Common myeloid progenitor, CD34-positive (primary cell): Measurements from ENCODE around the gene HMGXB4.

Experiments
- CTCF ChIA-PET: fragments of 350-600 bp; sonication (Branson Sonifier 250); formaldehyde crosslinking; loops from one replicate; lab custom pipeline; 2021; ENCODE audit warnings: antibody characterized with exemption; lab: Charles Lee
- POLR2A ChIA-PET: fragments of 350-600 bp; sonication (Branson Sonifier 250); formaldehyde crosslinking; loops from one replicate; lab custom pipeline; 2021; ENCODE audit warnings: antibody characterized with exemption; lab: Charles Lee
- DNase-seq, 3 donors: peaks; one replicate each; pipeline versions ENCODE4 v3.0.0 to v3.0.0-alpha.2; 2013
- H3K27ac ChIP-seq, 2 experiments: 1 replicate in 1 of 2; 2 replicates in 1 of 2; pipeline ENCODE4 v1.7.0; 2013; ENCODE audit warnings: inconsistent platforms in 2 of 2, low read length in 2 of 2, mild to moderate bottlenecking in 2 of 2, low read depth in 1 of 2, moderate library complexity in 1 of 2; ENCODE audit not compliant: severe bottlenecking in 2 of 2, insufficient read depth in 1 of 2, poor library complexity in 1 of 2
- H3K27me3 ChIP-seq, 5 experiments: replicated peaks in 2 of 5; 1 replicate in 3 of 5; 2 replicates in 2 of 5; pipeline versions ENCODE4 v1.6.1 to v1.7.0; 2013; ENCODE audit warnings: low read length in 4 of 5, mild to moderate bottlenecking in 2 of 5, moderate library complexity in 2 of 5, inconsistent platforms in 1 of 5; ENCODE audit not compliant: insufficient read depth in 5 of 5, control insufficient read depth in 4 of 5
- H3K36me3 ChIP-seq, 4 experiments: 1 replicate in 2 of 4; 2 replicates in 2 of 4; pipeline versions ENCODE4 v1.6.1 to v1.7.0; 2013; ENCODE audit warnings: low read length in 3 of 4, control low read depth in 1 of 4, mild to moderate bottlenecking in 1 of 4; ENCODE audit not compliant: control insufficient read depth in 4 of 4, insufficient read depth in 4 of 4
- H3K4me1 ChIP-seq, 4 experiments: 1 replicate in 3 of 4; 2 replicates in 1 of 4; pipeline versions ENCODE4 v1.6.1 to v1.7.1; 2013; ENCODE audit warnings: low read length in 3 of 4, mild to moderate bottlenecking in 3 of 4, control low read depth in 1 of 4, inconsistent platforms in 1 of 4, moderate library complexity in 1 of 4; ENCODE audit not compliant: control insufficient read depth in 4 of 4, insufficient read depth in 4 of 4; ENCODE audit errors: control extremely low read depth in 1 of 4
- H3K4me3 ChIP-seq, 7 experiments: 1 replicate in 4 of 7; 2 replicates in 3 of 7; pipeline versions ENCODE4 v1.5.1 to v1.7.0; 2013; ENCODE audit warnings: mild to moderate bottlenecking in 7 of 7, low read length in 6 of 7, moderate library complexity in 6 of 7, inconsistent platforms in 2 of 7, low read depth in 2 of 7, control low read depth in 1 of 7; ENCODE audit not compliant: insufficient read depth in 4 of 7, control insufficient read depth in 1 of 7; ENCODE audit errors: extremely low read depth in 1 of 7
- H3K9me3 ChIP-seq, 5 experiments: 1 replicate in 4 of 5; 2 replicates in 1 of 5; pipeline versions ENCODE4 v1.6.1 to v1.7.1; 2013; ENCODE audit warnings: low read length in 4 of 5, mild to moderate bottlenecking in 2 of 5, inconsistent platforms in 1 of 5, low read depth in 1 of 5, moderate library complexity in 1 of 5; ENCODE audit not compliant: control insufficient read depth in 4 of 5, insufficient read depth in 2 of 5; ENCODE audit errors: control extremely low read depth in 1 of 5
- WGBS: methylation state at CpG from one replicate; pipeline ENCODE4 v1.1.5; 2013; ENCODE audit not compliant: insufficient coverage; 5-methylcytosine and 5-hydroxymethylcytosine counted together

The HMGXB4 gene

GRCh38 chr22:35253946-35254345 is 3.3 kb upstream of the HMGXB4 start:
- H3K27ac ChIP-seq, result no peak overlapping the region
- H3K36me3 ChIP-seq, result peaks cover 0 to 3% (median 0%) of the 10 kb centered on the region in 4 experiments
- ChIA-PET POLR2A (no interaction called here), CTCF (no interaction called here)
- peaks cover 3 to 17% (median 12%) of the 10 kb centered on the region in 4 experiments for H3K4me1 ChIP-seq
- H3K27me3 ChIP-seq, result no peaks in the 10 kb centered on the region
- no peak for DNase-seq
- H3K9me3 ChIP-seq, result no peaks in the 10 kb centered on the region
- H3K4me3 ChIP-seq, result no peak overlapping the region
- WGBS, result 92% methylated on average over 2 of the region's 2 CpGs

GRCh38 chr22:35257002-35257320 is 332 bp upstream of the HMGXB4 start:
- peak overlapping the region; percentile 85 to 94 for H3K27ac ChIP-seq
- POLR2A ChIA-PET, result no interaction called here

GRCh38 chr22:35258191-35258988 is 1.1 kb downstream of the HMGXB4 start:
- peaks cover 3 to 25% (median 13%) of the 10 kb centered on the region in 4 experiments for H3K4me1 ChIP-seq
- H3K9me3 ChIP-seq, result no peaks in the 10 kb centered on the region
- H3K4me3 ChIP-seq, result peak overlapping the region; percentile 57 to 95 (median 84)
- DNase-seq, result peak in 1 of 3 donors; percentile 43
- peaks cover 6 to 23% (median 11%) of the 10 kb centered on the region in 4 experiments for H3K36me3 ChIP-seq
- 67% methylated on average over 17 of the region's 23 CpGs for WGBS
- ChIA-PET CTCF (interaction anchor here (0.7 to 1.2 kb wide), 4 partner anchors 10 to 16 kb away, joined by 3 to 4 read pairs (median 3); no protein-coding TSS in a partner anchor), POLR2A (interaction anchor here (0.5 to 0.8 kb wide), 3 partner anchors 12 to 42 kb away, joined by 3 to 5 read pairs (median 3); no protein-coding TSS in a partner anchor)
- H3K27me3 ChIP-seq, result no peaks in the 10 kb centered on the region
- peak overlapping the region; percentile 85 to 94 for H3K27ac ChIP-seq

More at GRCh38 chr22:35257002-35257320, 332 bp upstream of the HMGXB4 start:
- no peak for DNase-seq
- 0% methylated on average over 3 of the region's 3 CpGs for WGBS
- Histone ChIP-seq H3K4me1 (peaks cover 3 to 25% (median 13%) of the 10 kb centered on the region in 4 experiments), H3K9me3 (no peaks in the 10 kb centered on the region), H3K27me3 (no peaks in the 10 kb centered on the region), H3K36me3 (peaks cover 0 to 10% (median 0%) of the 10 kb centered on the region in 4 experiments), H3K4me3 (peak overlapping the region in 6 of 7 experiments; percentile 79 to 95 (median 86))
- CTCF ChIA-PET, result interaction anchor here (1.0 kb wide), 1 partner anchor 14 kb away, joined by 3 read pairs; no protein-coding TSS in a partner anchor

- Histone ChIP-seq H3K4me1 (peaks cover 0 to 3% (median 0%) of the 10 kb centered on the region in 4 experiments), H3K36me3 (peaks cover 36 to 74% (median 55%) of the 10 kb centered on the region in 4 experiments), H3K27me3 (no peaks in the 10 kb centered on the region), H3K4me3 (no peak overlapping the region), H3K27ac (no peak overlapping the region), H3K9me3 (no peaks in the 10 kb centered on the region)
- ChIA-PET POLR2A (no interaction called here), CTCF (no interaction called here)
- WGBS, result 98% methylated on average over 7 of the region's 7 CpGs
- DNase-seq, result no peak
These were observed 7.7 kb downstream of the HMGXB4 start for GRCh38 chr22:35264986-35265385.

GRCh38 chr22:35266277-35266676 is 9.0 kb downstream of the HMGXB4 start:
- H3K27me3 ChIP-seq, result no peaks in the 10 kb centered on the region
- POLR2A ChIA-PET, result no interaction called here
- 100% methylated on average over 3 of the region's 3 CpGs for WGBS
- CTCF ChIA-PET, result no interaction called here
- peaks cover 36 to 81% (median 61%) of the 10 kb centered on the region in 4 experiments for H3K36me3 ChIP-seq
- DNase-seq, result no peak
- H3K4me3 ChIP-seq, result no peak overlapping the region
- no peak overlapping the region for H3K27ac ChIP-seq
- peaks cover 0 to 3% (median 0%) of the 10 kb centered on the region in 4 experiments for H3K4me1 ChIP-seq
- H3K9me3 ChIP-seq, result no peaks in the 10 kb centered on the region

DNA sequence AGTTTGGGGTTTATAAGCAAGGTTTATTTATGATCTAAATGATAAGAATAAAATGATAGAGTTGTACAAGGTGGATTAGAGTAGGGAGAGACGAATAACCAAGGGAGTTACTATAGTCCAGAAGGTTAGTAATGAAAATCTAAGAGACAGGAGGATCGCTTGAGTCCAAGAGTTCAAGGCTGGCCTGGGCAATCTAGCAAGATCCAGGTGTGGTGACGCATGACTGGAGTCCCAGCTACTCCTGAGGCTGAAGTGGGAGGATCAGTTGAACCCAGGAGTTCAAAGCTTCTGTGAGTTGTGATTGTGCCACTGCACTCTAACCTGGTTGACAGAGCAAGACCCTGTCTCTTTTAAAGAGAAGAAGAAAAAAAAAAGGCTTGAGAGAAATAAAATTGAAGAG is 12.3 kb downstream of the HMGXB4 start:
- Histone ChIP-seq H3K9me3 (no peaks in the 10 kb centered on the region), H3K36me3 (peaks cover 31 to 75% (median 54%) of the 10 kb centered on the region in 4 experiments), H3K4me3 (no peak overlapping the region), H3K27me3 (no peaks in the 10 kb centered on the region), H3K27ac (no peak overlapping the region), H3K4me1 (no peaks in the 10 kb centered on the region)
- 95% methylated on average over 3 of the region's 3 CpGs for WGBS
- CTCF ChIA-PET, result no interaction called here
- POLR2A ChIA-PET, result no interaction called here
- no peak for DNase-seq
